ENCODE measurements around the gene ZNF184.

Gene ZNF184

DNA sequence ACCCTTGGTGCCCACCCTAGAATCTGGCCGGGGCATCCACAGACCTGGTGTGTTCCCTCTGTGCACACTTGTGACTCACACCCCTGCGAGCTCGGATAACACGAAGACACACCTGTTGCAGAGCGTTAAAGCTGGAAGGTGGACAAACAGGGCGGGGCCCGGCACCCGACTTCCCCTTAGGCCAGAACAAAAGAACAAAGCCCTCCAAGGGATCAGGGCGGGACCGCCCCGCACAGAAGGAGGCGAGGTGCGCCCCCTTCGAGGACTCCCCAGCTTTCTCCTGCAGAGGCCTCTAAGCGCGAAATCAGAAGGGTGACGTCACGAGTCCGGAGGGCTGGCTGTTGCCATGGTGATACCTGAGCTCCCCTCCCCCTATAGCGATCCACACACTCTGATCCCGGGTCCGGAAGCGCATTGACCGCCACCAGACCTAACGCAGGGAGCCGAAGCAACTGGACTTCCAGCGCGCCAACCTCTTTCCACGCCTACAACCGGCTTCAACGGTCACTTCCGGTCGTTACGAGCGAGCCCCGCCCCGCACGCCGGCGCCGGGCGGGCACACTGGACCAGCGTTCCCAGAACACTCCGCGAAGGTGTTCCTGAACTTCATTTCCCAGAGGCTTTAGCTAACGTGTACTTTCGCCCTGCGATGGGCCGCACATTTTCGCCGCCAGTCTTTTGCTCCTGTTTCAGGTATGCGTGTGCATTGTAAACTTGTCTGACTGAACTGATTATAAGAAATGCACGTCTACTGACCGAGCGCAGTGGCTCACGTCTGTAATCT is at the start of gene ZNF184:
ZNF184 (minus strand) TSS at position 489 of the 784 bp plus-strand sequence. CDS start 811 bp downstream, outside the sequence.
- DNase-seq (ENCODE audit: insufficient read length, low spot score) (peak; percentile 64), FAIRE-seq (peak; percentile 99)

DNA sequence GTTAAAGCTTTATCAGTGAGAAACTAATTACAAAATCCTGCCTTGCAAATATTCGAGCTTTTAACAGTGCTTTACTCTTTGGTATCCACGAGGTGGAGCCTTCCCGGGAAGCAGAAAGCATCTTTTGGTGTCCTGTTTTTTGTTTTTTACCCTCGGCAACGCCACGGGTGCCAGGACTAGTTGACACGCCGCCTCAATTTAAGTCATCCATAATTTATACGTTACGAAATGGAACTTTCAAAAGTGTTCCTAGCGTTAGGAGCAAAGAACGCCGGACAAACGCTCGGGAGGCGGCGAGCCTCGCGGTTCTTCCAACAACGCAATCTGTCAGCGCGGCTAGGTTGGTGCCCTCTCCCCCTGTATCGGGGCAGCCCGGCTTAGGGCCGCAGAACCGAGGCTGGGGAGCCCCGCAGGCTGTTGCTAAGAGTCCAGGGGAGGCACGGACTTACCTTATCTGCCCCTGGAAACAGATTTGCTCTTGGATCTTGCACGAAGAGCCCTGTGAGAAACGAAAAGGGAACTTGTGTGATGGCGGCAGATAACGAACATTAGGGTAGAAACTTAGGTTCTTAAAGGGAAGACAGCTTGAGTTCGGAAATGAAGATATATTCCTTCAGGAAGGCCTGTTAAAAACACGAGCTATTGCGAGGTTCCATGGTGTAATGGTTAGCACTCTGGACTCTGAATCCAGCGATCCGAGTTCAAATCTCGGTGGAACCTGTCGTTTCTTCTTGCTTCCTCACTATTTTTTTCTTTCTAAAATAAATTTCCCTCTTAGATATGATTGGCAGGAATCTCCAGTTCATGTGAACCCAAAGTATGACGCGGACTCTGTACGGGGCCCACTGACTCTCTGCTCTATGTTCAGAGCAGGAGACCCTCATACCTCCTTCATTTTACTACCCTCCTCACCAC is 46.2 kb upstream of the ZNF184 start:
- peak; percentile 89 for FAIRE-seq
- TF ChIP-seq POLR2A (IDR thresholded peaks at IDR 0.05; ENCODE audit: low read depth, low read length) = no peak
- no peak for DNase-seq (ENCODE audit: insufficient read length, low spot score)

More for the DNA sequence above, at the start of gene ZNF184:
- TF ChIP-seq POLR2A (IDR thresholded peaks at IDR 0.05; ENCODE audit: low read depth, low read length) = peak; percentile 56; the same call in 1 of the 2 replicates

DNA sequence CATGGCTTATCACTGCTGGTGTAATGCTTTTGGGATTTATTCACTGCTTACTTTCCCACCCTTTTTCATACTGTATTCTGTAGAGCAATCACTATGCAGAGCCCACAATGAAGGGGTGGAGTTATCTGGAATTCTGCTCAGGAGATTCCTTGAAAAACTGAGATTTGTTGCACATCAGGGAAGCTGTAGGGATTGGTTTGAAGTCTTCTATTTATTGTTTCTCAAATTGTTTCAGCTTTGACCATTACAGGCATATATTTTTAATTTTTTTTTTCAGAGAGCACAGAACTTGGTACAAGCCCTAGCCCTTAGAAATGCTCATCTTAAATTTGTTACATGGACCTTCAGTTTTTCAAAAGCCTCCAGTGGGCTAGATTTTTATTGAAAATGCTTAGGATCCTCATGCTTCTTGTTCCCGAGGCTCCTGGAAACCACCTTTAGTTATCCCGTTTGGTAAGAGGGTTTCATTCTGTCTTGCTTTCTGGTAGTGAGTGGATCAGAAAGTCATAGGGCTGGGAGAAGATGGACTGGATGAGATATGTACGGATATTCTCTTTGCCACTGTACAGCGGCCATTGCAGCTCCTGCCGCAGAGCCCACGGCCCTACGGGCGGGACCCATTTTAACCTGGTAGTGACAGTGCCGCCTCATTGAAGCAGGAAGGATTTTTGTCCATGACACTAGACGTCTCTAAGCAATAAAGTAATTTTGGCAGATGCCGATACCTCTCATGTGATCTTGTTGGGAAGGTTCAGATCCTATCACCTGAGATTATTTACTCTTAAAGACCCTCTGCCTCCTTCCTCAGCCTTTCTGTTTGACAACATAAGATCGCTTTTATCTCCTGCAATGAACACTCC is 45.3 kb upstream of the ZNF184 start:
- peak; percentile 97 for FAIRE-seq
- no peak for TF ChIP-seq POLR2A (IDR thresholded peaks at IDR 0.05; ENCODE audit: low read depth, low read length)

DNA sequence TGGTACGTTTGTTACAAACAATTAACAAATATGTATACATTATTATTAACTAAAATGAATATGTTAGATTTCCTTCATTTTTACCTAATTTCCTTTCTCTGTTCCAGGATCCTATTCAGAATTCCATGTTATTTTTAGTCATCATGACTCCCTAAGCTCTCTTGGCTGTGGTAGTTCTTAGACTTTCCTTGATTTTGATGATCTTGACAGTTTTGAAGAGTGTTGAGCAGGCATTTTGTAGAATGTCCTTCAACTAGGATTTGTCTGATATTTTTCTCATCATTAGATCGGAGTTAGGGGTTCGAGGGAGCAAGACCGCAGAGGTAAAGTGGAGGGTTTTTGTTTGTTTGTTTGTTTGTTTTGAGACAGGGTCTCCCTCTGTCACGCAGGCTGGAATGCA is 44.3 kb upstream of the ZNF184 start:
- no peak for TF ChIP-seq POLR2A (IDR thresholded peaks at IDR 0.05; ENCODE audit: low read depth, low read length)
- FAIRE-seq = no peak

More for the DNA sequence above, 45.3 kb upstream of the ZNF184 start:
- DNase-seq (ENCODE audit: insufficient read length, low spot score) = no peak

DNA sequence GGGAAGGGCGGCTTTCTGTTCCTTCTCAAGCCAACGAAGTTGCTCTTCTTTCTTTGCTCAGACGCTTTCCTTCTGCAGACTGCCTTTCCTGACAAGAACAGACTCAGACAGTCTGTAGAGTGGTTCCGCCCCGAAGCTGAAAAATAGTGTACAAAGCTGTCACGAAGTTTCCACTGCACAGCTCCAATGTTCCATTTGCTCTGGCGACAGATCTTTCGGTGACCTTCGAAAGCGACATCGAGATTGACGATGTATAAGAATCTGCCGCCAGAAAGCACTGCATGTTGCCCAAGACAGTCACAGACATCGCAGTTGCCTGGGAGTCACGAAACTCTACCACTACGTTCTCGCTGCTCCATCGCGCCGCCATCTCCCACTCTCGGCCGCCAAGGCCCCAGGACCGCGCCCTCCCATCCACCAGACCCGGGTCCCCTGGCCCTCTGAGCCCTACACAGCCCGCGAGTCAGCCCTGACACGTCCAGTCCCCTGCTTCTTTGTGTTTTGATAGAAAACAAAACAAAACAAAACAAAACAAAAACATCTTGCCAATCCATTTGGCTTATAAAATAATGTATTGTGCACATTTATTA is 42.1 kb upstream of the ZNF184 start:
- no peak for TF ChIP-seq POLR2A (IDR thresholded peaks at IDR 0.05; ENCODE audit: low read depth, low read length)
- FAIRE-seq (no peak), DNase-seq (ENCODE audit: insufficient read length, low spot score) (no peak)

More for the DNA sequence above, 44.3 kb upstream of the ZNF184 start:
- no peak for DNase-seq (ENCODE audit: insufficient read length, low spot score)

DNA sequence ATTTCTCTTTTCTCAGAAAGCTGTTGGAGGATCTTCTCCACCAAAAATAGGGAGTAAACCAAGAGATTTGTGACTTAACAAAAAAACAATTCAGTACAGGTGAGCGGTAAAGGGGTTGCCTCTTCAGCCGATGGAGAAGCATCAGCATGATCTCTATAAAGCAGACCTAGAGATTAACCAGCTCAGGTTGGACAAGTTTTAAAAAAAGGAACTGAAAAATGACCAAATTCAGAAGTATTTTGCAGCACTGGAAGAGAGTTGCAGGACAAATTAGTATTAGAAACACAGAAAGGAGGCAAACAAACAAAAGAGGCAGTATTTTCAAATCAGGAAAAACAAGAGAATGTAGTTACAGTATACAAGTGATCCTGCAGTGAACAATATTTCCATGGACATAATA is 39.6 kb upstream of the ZNF184 start:
- FAIRE-seq (no peak), DNase-seq (ENCODE audit: insufficient read length, low spot score) (no peak)
- TF ChIP-seq POLR2A (IDR thresholded peaks at IDR 0.05; ENCODE audit: low read depth, low read length) = no peak

DNA sequence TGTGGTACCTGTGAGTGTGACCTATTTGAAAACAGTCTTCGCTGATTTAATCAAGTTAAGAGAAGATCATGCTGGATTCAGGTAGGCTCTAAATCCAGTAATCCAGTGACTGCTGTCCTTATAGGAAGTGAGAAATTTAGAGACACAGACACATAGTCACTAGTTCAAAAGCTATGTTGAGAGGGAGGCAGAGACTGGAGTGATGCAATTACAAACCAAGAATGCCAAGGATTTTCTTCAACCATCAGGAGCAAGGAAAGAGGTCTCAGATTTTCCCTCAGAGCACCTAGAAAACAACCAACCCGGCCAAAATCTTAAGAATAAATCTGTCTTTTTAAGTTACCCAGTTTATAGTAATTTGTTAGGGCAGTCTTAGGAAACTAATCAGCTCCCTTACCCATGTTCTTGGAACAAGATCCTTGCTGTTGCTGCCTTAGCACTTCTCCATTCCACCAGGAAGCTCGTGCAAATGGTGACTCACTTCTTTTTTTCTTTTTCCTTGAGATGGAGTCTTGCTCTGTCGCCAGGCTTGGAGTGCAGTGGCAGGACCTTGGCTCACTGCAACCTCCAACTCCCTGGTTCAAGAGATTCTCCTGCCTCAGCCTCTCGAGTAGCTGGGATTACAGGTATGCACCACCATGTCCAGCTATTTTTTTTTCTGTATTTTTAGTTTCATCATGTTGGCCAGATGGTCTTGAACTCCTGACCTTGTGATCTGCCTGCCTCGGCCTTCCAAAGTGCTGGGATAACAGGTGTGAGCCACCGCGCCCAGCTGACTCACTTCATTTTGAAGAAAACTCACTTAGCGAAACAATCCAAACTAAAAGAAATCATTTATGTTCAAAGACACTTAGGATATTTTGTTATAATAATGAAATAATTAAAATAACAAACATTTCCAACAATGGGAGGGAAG is 34.4 kb upstream of the ZNF184 start:
- DNase-seq (ENCODE audit: insufficient read length, low spot score) (no peak), FAIRE-seq (no peak)
- no peak for TF ChIP-seq POLR2A (IDR thresholded peaks at IDR 0.05; ENCODE audit: low read depth, low read length)

DNA sequence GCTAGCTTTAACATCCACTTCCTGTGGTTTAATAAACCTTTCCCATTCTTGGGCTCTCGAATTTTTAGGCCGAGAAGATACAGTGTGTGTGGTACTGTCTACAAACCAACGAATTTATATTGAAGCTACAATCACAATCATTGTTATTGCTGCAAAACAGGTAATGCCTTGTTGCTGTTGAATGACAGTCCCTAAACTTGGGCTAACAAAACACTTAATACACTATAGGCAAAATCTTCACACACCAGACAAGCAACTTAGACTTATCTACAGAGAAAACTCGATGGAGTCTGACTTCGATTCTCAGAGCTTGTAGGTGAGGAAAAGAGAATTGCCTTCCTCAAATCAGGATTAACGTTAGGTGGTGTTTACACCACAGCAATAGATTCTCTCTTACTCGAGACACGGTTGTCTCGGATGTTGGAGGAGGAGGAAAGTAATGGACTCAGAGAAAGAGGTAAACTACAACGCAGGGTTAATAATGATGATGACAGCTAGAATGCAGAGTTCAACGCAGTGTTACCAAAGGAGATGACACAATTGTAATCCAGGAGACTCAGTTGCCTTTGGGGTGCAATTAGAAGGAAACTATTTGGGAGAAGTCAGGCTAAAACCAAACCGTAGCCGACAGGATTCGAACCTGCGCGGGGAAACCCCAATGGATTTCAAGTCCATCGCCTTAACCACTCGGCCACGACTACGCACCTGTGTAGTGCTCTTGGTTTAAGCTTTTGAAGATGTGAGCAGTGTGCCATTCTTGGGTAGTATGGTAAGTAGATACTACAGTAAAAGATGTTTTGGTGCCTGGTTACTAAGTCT is 32.5 kb upstream of the ZNF184 start:
- peak; percentile 96 for FAIRE-seq
- DNase-seq (ENCODE audit: insufficient read length, low spot score) = no peak
- no peak for TF ChIP-seq POLR2A (IDR thresholded peaks at IDR 0.05; ENCODE audit: low read depth, low read length)

DNA sequence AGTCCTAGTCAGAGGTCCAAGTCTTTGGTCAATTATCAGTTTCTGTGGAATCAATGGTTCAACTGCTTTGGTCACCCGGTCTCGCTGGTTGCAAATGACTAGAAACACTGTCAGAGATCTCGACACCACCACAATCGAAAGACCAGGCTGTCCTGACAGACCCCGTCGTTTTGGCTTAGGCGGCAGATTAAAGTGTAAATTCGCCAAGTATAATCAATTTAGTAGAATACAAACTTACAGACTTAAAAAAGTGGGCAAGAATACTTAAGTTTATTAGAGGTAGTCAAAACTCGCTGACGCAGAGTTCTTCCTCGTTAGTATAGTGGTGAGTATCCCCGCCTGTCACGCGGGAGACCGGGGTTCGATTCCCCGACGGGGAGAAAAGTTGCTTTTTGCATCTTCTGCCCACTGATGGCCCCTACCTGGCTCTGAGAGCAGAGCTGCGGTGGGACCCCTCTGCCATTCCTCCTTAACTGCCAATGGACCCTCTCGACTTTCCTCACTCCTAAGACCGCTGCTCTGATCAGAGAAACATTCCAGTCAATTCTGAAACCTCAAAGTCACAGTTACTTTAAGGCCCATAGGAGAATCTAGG is 30.6 kb upstream of the ZNF184 start:
- DNase-seq (ENCODE audit: insufficient read length, low spot score) = no peak
- TF ChIP-seq POLR2A (IDR thresholded peaks at IDR 0.05; ENCODE audit: low read depth, low read length) = no peak
- no peak for FAIRE-seq

DNA sequence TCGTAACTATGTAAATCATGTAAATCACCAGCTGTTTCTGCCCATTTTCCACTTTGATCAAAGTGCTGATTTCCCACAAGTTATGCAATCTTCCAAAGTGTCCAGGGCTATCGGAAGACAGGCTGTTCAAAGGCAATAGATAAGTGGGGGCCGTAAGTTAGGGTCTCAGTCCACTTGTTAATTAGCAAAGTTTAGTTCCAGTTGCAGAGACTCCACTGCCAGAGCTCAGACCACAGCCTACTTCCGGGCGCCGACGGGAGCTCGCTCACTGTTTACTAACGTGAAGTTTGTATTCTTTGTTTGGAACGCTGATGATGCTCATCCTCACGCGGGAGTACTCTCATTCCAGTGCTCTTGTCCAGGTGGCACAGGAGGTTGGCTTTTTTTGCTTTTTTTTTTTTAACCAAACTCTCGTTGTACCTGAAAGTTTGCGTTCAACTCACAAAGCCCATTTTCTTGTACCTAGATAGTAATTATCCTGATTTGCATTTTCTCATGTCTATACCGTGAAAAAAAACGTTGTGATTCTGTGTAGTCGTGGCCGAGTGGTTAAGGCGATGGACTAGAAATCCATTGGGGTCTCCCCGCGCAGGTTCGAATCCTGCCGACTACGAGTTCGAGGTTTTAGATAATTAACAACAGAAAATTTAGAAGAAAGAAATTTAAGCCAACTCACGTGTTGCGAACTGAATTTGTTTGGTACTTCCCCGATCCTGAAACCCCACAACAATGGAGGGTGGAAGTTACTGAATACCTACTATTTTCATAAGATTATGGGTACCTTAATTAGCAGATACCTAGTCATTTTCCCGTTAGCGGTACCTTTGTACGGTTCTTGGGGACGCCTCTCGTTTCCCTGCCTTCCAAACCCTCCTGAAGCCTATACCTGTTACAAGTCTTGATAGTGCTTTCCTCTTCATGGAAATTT is 29.9 kb upstream of the ZNF184 start:
- DNase-seq (ENCODE audit: insufficient read length, low spot score) = no peak
- peak; percentile 52 for FAIRE-seq
- no peak for TF ChIP-seq POLR2A (IDR thresholded peaks at IDR 0.05; ENCODE audit: low read depth, low read length)

Measured in H54 (cell line).